K562 (cell line): ENCODE data around the gene DAB2IP. TPM values are rescaled to one million over a fixed set of nuclear protein-coding genes. Genes with fewer than 3 reads are reported as not detected.

Experiments used
- DEAF1 ChIP-seq: fragments of 450-650 bp; formaldehyde crosslinking; IDR thresholded peaks from 2 replicates; pipeline ENCODE4 v1.4.0; 2020; ENCODE audit warnings: mild to moderate bottlenecking, moderate library complexity
- FOXM1 ChIP-seq, 2 experiments: fragments of 450-650 bp in 1 of 2; sonication (generic) in 1 of 2; formaldehyde crosslinking in 1 of 2; IDR thresholded peaks; 2 replicates each; pipeline versions ENCODE4 v1.6.1 to v1.9.0; 2017 to 2022; ENCODE audit warnings: low read depth in 2 of 2, mild to moderate bottlenecking in 2 of 2, missing genetic modification reagents in 1 of 2, moderate library complexity in 1 of 2
- MCM2 ChIP-seq: fragments of 450-650 bp; IDR thresholded peaks from 2 replicates; pipeline ENCODE4 v1.6.1; 2017; ENCODE audit warnings: low read depth, mild to moderate bottlenecking
- REST ChIP-seq, 2 experiments: fragments of 450-650 bp; formaldehyde crosslinking in 1 of 2; IDR thresholded peaks; 2 replicates each; pipeline versions ENCODE4 v1.4.0 to v1.6.1; 2014 to 2020; ENCODE audit warnings: mild to moderate bottlenecking in 2 of 2, borderline replicate concordance in 1 of 2, low read depth in 1 of 2
- polyA plus RNA-seq, 8 experiments: library from polyadenylated mRNA; depleted of rRNA in 4 of 8; stranded (reverse) in 5 of 8; unstranded in 3 of 8; fragments of >200 nt; fragmentation: Nextera tagmentation in 2 of 8; fragmentation: Illumina TruSeq in 1 of 8; extraction: Ambion mirVana in 2 of 8; extraction: Trizol in 1 of 8; gene quantifications; 2 replicates each; pipeline versions ENCODE4 v1.2.1 to v1.2.3, GENCODE V29; 2011 to 2014; ENCODE audit warnings: inconsistent platforms in 1 of 8, missing spikeins in 1 of 8
- total RNA-seq, 7 experiments: library from RNA; depleted of rRNA in 6 of 7; stranded (reverse); fragments of >200 nt in 6 of 7; fragmentation: Illumina TruSeq in 2 of 7; extraction: Trizol in 2 of 7; gene quantifications; 2 replicates each; pipeline versions ENCODE4 v1.2.1 to v1.2.3, GENCODE V29; 2011 to 2021; ENCODE audit warnings: low replicate concordance in 1 of 7

DAB2IP gene
- total and polyA plus RNA-seq, 9 of the 15 experiments (the other 6 are each of a cell fraction or from before 2014, with no cell fraction given), result 0.04 to 0.31 (median 0.08) TPM; not detected in 5

GRCh38 chr9:121651008-121651294 is 483 bp upstream of the DAB2IP start (continued):
- TF ChIP-seq REST (IDR thresholded peaks at IDR 0.05; ENCODE audit: borderline replicate concordance), result no peak
- no peak for TF ChIP-seq REST (CRISPR knock-in tag; IDR thresholded peaks at IDR 0.05; ENCODE audit: low read depth)
- no peak for TF ChIP-seq FOXM1 (IDR thresholded peaks at IDR 0.05; ENCODE audit: low read depth)
- TF ChIP-seq FOXM1 (CRISPR knock-in tag; IDR thresholded peaks at IDR 0.05; ENCODE audit: low read depth), result no peak
- no peak for TF ChIP-seq DEAF1
- TF ChIP-seq MCM2, result no peak
